GM12865 (cell line): ENCODE data around the gene NODAL.

Experiments
- DNase-seq: peaks from one replicate; pipeline ENCODE4 v3.0.0; 2010; ENCODE audit warnings: low read depth
- H3K4me3 ChIP-seq: 2 replicates; pipeline ENCODE4 v1.5.1; 2011; ENCODE audit warnings: mild to moderate bottlenecking, low read depth, low read length, control low read depth
- TF ChIP-seq, protein P1 (sequence below): IDR thresholded peaks from 2 replicates; pipeline ENCODE4 v1.5.1; 2011; ENCODE audit warnings: low read length, control low read depth, low read depth, inconsistent platforms; ENCODE audit not compliant: insufficient read depth; ENCODE audit errors: missing control alignments

The NODAL gene

DNA sequence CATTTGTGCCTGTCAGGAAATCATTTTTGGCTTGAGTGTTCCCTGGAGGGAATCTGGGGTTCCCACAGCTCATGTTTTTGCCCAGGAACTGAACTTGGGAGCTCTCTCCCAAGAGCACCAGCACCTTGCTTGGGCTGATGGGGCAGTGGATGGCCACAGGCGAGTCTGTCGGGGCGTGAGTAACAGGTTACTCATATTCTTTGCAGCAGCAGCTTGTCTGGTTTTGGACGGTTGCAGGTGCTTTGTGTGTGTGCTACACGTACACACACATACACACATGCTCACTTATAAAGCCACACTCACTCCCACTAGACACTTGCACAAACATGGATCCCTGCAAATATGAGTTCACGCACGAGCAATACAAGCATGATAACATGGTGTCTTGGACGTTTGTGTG is 34.2 kb upstream of the NODAL start:
- DNase-seq: no peak
- no peak overlapping the region for H3K4me3 ChIP-seq
- TF ChIP-seq, protein P1, sequence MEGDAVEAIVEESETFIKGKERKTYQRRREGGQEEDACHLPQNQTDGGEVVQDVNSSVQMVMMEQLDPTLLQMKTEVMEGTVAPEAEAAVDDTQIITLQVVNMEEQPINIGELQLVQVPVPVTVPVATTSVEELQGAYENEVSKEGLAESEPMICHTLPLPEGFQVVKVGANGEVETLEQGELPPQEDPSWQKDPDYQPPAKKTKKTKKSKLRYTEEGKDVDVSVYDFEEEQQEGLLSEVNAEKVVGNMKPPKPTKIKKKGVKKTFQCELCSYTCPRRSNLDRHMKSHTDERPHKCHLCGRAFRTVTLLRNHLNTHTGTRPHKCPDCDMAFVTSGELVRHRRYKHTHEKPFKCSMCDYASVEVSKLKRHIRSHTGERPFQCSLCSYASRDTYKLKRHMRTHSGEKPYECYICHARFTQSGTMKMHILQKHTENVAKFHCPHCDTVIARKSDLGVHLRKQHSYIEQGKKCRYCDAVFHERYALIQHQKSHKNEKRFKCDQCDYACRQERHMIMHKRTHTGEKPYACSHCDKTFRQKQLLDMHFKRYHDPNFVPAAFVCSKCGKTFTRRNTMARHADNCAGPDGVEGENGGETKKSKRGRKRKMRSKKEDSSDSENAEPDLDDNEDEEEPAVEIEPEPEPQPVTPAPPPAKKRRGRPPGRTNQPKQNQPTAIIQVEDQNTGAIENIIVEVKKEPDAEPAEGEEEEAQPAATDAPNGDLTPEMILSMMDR: no peak

DNA sequence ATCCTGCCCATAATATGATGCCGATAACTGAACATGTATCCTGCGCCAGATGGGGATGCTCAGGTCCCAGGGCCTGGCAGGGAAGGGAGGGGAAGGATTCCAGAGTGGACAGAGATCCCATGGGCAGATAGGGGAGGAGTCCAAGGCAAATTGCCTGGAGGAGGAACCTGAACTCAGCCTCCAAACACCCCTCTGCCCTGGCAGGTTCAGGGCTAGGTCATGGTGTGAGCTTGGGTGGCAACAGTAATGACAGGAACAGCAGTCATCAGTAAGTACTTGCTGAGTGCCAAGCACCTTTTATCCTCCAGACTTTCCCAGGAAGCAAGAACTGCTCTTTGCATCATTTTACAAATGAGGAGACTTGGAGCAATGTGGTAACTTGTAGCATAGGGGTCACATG is 33.3 kb upstream of the NODAL start:
- H3K4me3 ChIP-seq: no peak overlapping the region
- TF ChIP-seq, protein P1: no peak
- DNase-seq: no peak

DNA sequence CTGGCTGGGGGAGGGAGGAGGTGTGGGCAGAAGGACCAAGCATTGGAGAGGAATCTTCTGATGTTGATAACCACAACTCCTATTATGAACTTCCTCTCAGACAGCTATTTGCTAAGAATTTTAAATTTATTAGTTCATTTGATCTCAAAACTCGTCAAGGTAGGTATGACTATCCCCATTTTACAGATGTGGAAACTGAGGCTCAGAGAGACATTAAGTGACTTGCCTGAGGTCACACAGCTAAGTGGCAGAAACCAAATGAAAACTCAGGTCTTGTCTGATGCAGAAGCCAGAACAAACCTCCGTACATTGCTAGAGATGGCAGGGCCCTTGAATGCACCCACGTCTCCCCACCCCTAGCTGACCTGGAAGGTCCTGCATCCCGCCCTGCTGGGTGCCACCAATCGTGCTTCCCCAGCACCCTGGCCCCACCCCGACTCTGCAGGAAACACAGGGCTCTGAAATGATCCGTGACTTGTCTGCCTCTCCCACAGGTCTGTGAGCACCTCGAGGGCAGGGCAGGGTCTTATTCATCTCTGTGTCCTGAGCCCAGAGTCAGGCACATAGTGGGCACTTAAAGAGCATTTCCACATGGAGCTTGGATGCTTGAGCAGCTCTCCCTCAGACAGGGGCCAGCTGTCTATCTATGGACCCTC is 31.4 kb upstream of the NODAL start:
- H3K4me3 ChIP-seq: no peak overlapping the region
- DNase-seq: no peak
- TF ChIP-seq, protein P1: no peak

DNA sequence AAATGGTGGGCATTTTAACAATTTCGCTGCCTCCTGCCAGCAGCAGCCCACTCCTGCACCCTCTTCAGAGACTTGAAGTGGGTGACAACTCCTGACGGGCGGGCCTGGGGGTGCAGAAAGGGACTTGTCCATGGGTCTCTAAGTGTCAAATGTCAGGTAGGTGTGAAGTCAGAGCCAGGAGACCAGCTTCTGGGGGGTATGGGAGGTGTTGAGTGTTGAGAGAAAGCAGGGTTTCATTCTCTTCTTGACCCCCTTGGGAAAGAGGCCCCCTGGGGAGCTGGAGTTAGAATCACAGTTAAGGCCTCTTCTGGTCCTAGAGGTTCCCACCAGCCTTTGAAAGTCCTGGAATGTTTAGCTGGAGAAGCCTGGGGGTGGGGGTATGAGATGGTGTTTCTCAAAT is 25.5 kb upstream of the NODAL start:
- no peak overlapping the region for H3K4me3 ChIP-seq
- TF ChIP-seq, protein P1: no peak
- DNase-seq: no peak

DNA sequence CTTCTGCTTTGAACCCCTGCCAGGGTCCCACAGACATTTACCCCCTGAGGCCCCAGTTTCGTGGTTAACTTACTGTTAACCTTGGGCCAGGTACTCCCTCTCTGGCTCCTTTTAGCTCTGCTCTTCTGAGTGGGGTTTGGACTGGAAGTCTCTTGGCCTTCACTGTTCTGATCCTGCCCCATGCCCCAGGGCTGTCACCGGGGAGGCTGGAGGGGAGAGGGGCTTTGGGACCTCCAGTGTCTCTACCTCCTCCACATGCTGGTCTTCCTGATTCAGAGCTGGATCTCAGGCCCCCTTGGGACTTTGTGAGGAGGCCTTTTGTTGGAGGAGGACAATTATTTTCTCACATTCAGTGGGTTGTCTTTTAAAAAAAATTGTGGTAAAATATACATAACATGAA is 24.4 kb upstream of the NODAL start:
- H3K4me3 ChIP-seq: no peak overlapping the region
- no peak for DNase-seq
- TF ChIP-seq, protein P1: no peak

DNA sequence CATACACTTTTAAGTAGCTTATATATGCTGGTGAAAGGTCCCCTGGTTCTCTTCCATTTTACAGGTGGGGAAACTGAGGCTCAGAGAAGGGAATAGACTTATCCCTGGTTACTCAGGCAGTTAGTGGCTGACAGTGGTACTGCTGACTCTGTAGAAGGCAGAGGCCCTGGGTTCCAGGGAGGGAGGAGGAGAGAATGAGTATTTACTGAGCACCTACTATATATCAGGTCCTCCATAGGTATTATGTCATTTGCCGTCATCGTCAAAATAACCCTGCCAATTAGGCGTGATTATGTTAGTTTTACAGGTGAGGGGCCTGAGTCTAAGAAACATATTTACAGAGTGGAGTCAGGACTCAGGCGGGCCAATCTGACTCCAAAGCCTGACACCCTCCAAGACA is 23.8 kb upstream of the NODAL start:
- H3K4me3 ChIP-seq: no peak overlapping the region
- no peak for DNase-seq
- TF ChIP-seq, protein P1: no peak

DNA sequence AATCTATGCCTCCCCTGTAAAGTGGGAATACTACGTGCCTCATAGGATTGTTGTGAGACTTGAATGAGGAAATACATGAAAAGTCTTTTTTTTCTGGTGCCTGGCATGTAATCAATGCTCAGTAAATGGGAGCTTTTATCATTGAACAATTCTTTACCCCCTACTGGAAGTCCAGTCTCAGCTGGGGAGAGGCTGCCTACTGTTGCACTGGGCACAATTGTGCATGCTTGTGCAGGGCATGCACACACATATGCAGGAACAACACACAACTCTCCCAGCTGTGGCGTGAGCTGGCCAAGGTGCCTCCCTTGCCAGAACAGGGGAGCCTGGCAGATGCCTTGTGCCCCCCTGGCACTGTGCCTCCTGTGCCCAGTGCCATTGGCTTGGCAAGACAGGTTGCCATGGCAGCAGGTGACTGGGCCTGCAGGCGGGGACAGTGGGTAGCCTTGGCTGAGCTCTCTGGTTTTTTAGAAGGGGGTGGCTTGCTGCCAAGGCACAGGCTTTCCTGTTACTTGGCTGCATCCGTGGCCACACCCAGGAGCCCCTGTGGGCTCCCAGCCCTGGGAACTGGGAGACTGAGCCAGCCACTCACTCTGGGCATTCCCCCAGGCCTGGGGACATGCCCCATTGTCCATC is 21.0 kb upstream of the NODAL start:
- TF ChIP-seq, protein P1: no peak
- no peak overlapping the region for H3K4me3 ChIP-seq
- DNase-seq: no peak
